PFSK-1 (cell line): ENCODE results near the gene PTPN7.

Source experiments
- POLR2AphosphoS5 ChIP-seq: IDR thresholded peaks from 2 replicates; pipeline ENCODE4 v1.6.1; 2012; ENCODE audit warnings: low read depth, mild to moderate bottlenecking, control low read depth, low read length, moderate library complexity
- SIN3A ChIP-seq: IDR thresholded peaks from 2 replicates; pipeline ENCODE4 v1.6.1; 2012; ENCODE audit warnings: mild to moderate bottlenecking, low read length, moderate library complexity, borderline replicate concordance; ENCODE audit not compliant: insufficient read depth
- TAF1 ChIP-seq: IDR thresholded peaks from 2 replicates; pipeline ENCODE4 v1.6.1; 2012; ENCODE audit warnings: low read length, control low read depth, borderline replicate concordance; ENCODE audit not compliant: insufficient read depth
- TF ChIP-seq, protein P1 (sequence below), 2 experiments: IDR thresholded peaks; 2 replicates each; pipeline versions ENCODE4 v1.6.1 to v1.8.0; 2011 to 2012; ENCODE audit warnings: low read depth in 2 of 2, low read length in 2 of 2, control low read depth in 1 of 2, inconsistent platforms in 1 of 2, mild to moderate bottlenecking in 1 of 2, moderate library complexity in 1 of 2; ENCODE audit not compliant: insufficient read depth in 1 of 2

DNA sequence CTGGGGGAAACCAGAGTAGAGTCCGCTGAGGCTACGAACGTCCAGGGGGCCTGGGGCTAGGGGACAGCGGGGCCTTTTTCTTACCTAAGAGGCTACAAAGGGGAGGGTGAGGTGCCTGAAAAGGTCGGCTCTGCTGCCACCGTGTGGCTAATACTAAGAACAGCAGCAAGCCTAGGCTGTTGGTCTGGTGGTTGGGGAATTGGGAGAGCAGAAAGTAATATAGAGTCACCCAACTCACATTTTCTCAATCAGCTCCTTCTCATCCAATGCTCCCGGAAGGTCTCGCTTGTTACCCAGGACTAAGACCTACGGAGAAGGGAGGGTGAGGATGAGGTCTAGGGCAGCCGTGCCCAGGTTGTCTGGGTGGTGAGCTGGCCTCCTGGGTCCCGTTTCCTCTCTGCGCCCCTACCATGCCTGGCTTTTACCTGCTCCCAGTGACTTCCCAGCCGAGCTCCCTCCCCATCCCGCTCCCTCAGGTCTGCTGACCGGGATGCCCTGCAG is 25.1 kb downstream of the PTPN7 start:
- TF ChIP-seq, protein P1, sequence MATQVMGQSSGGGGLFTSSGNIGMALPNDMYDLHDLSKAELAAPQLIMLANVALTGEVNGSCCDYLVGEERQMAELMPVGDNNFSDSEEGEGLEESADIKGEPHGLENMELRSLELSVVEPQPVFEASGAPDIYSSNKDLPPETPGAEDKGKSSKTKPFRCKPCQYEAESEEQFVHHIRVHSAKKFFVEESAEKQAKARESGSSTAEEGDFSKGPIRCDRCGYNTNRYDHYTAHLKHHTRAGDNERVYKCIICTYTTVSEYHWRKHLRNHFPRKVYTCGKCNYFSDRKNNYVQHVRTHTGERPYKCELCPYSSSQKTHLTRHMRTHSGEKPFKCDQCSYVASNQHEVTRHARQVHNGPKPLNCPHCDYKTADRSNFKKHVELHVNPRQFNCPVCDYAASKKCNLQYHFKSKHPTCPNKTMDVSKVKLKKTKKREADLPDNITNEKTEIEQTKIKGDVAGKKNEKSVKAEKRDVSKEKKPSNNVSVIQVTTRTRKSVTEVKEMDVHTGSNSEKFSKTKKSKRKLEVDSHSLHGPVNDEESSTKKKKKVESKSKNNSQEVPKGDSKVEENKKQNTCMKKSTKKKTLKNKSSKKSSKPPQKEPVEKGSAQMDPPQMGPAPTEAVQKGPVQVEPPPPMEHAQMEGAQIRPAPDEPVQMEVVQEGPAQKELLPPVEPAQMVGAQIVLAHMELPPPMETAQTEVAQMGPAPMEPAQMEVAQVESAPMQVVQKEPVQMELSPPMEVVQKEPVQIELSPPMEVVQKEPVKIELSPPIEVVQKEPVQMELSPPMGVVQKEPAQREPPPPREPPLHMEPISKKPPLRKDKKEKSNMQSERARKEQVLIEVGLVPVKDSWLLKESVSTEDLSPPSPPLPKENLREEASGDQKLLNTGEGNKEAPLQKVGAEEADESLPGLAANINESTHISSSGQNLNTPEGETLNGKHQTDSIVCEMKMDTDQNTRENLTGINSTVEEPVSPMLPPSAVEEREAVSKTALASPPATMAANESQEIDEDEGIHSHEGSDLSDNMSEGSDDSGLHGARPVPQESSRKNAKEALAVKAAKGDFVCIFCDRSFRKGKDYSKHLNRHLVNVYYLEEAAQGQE (IDR thresholded peaks at IDR 0.05; ENCODE audit: insufficient read depth in 1 of 2, low read depth in 2 of 2, low read length in 2 of 2), result no peak
- TF ChIP-seq POLR2AphosphoS5, result no peak
- no peak for TF ChIP-seq SIN3A
- TF ChIP-seq TAF1, result no peak
